Mucosa of descending colon (tissue), 3 donors: Measurements from ENCODE around the gene RNF141. TPM values are rescaled to one million over a fixed set of nuclear protein-coding genes. Genes with fewer than 3 reads are reported as not detected.

Experiments used
- ATAC-seq: fragments of 200-7000 bp; cut with Tn5 transposase; one replicate; pipeline ENCODE4 v1.9.1; 2020; ENCODE audit warnings: mild to moderate bottlenecking, moderate library complexity
- DNase-seq, 3 donors: peaks; one replicate each; pipeline ENCODE4 v3.0.0-alpha.2; 2020
- H3K36me3 ChIP-seq: fragments of 200-600 bp; one replicate; pipeline ENCODE4 v1.8.0; 2021; ENCODE audit warnings: low read depth, mild to moderate bottlenecking
- H3K4me1 ChIP-seq: fragments of 200-600 bp; one replicate; pipeline ENCODE4 v1.8.0; 2021; ENCODE audit warnings: low read depth, mild to moderate bottlenecking
- H3K4me3 ChIP-seq: fragments of 200-600 bp; one replicate; pipeline ENCODE4 v1.8.0; 2021; ENCODE audit warnings: mild to moderate bottlenecking
- H3K9me3 ChIP-seq: fragments of 200-600 bp; one replicate; pipeline ENCODE4 v1.8.0; 2021; ENCODE audit warnings: mild to moderate bottlenecking
- intact Hi-C, 2 donors: fragments of 100-400 bp; cut with DNase I in 1 of 2; cut with micrococcal nuclease in 1 of 2; formaldehyde crosslinking; loops; one replicate each; pipeline versions ENCODE4 v1.11.0 to v1.11.1; 2022; cut with DNase I, micrococcal nuclease
- total RNA-seq, 3 donors: library from RNA; stranded (reverse); fragmentation: NEBNext Ultra II Directional in 2 of 3; extraction: Animal tissue kit (Norgen Biotek cat#: 25700) in 2 of 3; gene quantifications; one replicate each; pipeline versions ENCODE4 v1.2.1 to v1.2.4, GENCODE V29; 2021 to 2023
- TF ChIP-seq, protein P1 (sequence below): fragments of 200-600 bp; IDR thresholded peaks from one replicate; pipeline ENCODE4 v1.8.0; 2022; ENCODE audit warnings: antibody characterized with exemption, mild to moderate bottlenecking
- donor health status: DM: no; HTN: no; CAD: no; lungs with moderate emphysema.
- donor health status: DM: no; HTN: no; CAD: no.
- donor health status: DM: no; HTN: yes; CAD: no.

RNF141 gene
- total RNA-seq, 3 donors from 2014 or later: 32.8 to 35.5 (median 34.7) TPM

DNA sequence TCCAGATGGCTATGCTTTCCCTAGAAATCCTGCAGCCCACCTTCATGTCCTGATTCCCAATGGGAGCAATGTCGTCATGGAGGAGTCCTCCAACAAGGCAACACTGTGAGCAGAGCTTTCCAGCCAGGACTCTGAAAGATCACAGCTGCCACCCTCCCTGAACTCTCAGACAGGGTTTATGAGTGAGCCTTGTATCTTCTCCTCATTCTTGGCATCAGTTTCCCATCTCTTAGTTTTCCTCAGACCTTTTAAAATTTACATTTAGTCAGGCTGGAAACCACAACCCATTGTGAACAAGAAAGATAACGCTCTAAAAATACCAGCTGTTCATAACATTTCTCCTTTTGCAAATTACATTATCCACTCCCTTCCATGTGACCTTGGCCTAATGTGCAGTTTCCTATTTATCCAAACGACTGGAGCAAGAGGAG, 43.1 kb upstream of the RNF141 start:
- H3K4me1 ChIP-seq: no peaks in the 10 kb centered on the region
- H3K9me3 ChIP-seq: no peaks in the 10 kb centered on the region
- ATAC-seq (no peak), DNase-seq (no peak)
- H3K36me3 ChIP-seq: no peaks in the 10 kb centered on the region
- intact Hi-C loops: no loop called here
- H3K4me3 ChIP-seq: no peak overlapping the region
- TF ChIP-seq, protein P1, sequence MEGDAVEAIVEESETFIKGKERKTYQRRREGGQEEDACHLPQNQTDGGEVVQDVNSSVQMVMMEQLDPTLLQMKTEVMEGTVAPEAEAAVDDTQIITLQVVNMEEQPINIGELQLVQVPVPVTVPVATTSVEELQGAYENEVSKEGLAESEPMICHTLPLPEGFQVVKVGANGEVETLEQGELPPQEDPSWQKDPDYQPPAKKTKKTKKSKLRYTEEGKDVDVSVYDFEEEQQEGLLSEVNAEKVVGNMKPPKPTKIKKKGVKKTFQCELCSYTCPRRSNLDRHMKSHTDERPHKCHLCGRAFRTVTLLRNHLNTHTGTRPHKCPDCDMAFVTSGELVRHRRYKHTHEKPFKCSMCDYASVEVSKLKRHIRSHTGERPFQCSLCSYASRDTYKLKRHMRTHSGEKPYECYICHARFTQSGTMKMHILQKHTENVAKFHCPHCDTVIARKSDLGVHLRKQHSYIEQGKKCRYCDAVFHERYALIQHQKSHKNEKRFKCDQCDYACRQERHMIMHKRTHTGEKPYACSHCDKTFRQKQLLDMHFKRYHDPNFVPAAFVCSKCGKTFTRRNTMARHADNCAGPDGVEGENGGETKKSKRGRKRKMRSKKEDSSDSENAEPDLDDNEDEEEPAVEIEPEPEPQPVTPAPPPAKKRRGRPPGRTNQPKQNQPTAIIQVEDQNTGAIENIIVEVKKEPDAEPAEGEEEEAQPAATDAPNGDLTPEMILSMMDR: no peak

DNA sequence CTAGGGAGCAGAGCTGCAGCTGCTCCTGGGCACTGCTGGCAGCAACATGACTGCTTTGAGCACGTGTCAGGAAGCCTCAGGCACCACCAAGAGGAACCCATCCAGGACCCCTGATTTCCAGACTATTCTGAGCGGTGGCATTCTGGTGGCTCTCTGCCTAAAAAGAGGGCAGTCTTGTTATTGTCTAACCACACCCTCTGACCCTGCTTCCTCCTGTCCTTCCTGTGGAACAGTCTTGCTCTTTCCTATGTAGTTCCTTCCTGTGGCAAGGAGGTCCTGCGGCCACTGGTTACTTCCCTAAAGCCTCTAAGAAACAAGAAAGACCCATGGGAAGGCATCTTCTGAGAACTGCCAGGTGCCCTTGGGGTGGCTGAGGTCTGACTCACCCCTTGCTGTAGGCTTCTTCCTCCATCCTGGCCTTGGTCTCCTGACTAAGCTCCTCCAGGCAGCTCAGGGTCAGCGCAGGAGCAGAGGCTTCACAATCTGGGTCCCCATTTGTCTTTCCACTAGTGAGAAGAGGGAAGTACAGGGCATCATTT, 40.6 kb upstream of the RNF141 start:
- TF ChIP-seq, protein P1: no peak
- H3K9me3 ChIP-seq: no peaks in the 10 kb centered on the region
- H3K4me1 ChIP-seq: no peaks in the 10 kb centered on the region
- no peak overlapping the region for H3K4me3 ChIP-seq
- H3K36me3 ChIP-seq: no peaks in the 10 kb centered on the region
- DNase-seq: peak in 1 of 3 donors; percentile 61
- intact Hi-C loops: no loop called here
- peak; percentile 62 for ATAC-seq

DNA sequence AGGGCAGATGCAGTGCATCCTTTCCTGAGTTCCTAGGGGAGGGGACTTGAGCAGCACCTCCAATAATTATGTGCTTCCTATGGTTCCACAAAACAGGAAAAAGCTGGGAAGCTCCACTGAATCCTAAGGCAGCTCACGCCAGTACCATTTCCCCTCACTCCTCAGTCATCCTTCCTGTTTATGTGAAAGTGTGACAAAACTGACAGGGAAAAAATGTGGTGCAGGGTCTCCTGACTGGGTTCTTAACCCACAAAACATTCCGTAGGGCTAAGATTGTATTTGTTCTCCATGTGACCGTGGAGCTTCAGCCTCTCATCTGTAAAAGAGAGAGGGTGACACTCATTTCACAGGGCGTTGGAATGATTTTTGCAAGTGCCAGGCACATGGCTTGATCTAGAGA, 39.6 kb upstream of the RNF141 start:
- Histone ChIP-seq H3K4me1 (no peaks in the 10 kb centered on the region), H3K4me3 (no peak overlapping the region), H3K36me3 (no peaks in the 10 kb centered on the region), H3K9me3 (no peaks in the 10 kb centered on the region)
- DNase-seq: no peak
- TF ChIP-seq, protein P1: no peak
- intact Hi-C loops: no loop called here
- ATAC-seq: no peak

DNA sequence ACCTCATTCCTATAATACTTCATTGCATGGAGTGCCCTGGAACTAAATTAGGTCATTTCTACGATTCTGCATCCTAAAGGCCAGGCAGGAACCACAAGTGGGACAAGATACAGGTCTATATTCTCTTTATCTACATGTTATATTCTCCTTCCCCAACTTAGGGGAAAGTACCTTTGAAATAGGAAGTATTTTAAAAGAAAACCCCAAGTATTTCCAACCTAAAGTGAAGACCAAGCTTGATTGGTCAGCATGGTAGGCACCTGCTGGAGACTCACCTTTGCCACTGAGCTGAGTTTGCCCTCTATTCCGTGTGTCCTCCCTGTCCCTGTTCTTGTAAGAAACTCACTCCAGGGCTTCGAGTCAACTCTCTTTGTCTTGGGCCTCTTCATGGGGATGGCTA, 38.7 kb upstream of the RNF141 start:
- TF ChIP-seq, protein P1: no peak
- DNase-seq (no peak), ATAC-seq (no peak)
- H3K36me3 ChIP-seq: no peaks in the 10 kb centered on the region
- intact Hi-C loops: no loop called here
- H3K9me3 ChIP-seq: no peaks in the 10 kb centered on the region
- no peak overlapping the region for H3K4me3 ChIP-seq
- H3K4me1 ChIP-seq: no peaks in the 10 kb centered on the region

DNA sequence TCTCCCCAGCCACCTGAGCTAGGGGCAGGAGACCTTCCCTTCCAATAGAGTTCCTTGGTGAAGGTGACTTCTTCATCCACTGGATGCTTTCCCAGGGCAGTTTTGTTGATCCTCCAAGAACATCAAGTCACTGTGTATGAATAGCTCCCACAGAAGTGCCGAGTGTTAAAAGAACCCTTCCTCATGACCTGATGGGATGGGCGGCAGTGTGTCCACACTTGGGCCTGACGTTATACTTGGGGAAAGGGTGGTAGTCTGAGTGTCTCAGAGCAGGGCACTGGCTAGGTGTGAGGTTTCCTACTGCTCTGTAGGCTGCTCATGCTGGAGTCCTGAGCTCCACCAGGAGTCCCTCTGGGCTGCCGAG, 35.0 kb upstream of the RNF141 start:
- Histone ChIP-seq H3K4me3 (no peak overlapping the region), H3K9me3 (no peaks in the 10 kb centered on the region), H3K4me1 (no peaks in the 10 kb centered on the region), H3K36me3 (no peaks in the 10 kb centered on the region)
- intact Hi-C loops: no loop called here
- no peak for DNase-seq
- TF ChIP-seq, protein P1: no peak
- ATAC-seq: no peak
